HG03575 (cell line): ENCODE measurements around the gene AZIN2.

Experiments used
- ATAC-seq: cut with Tn5 transposase; IDR thresholded peaks from one replicate; pipeline ENCODE4 v1.9.1; 2021; ENCODE audit not compliant: unreplicated experiment, insufficient number of reproducible peaks, low FRiP score; ENCODE audit errors: extremely low read depth

The AZIN2 gene

GRCh38 chr1:33143176-33143575 lies 62.2 kb downstream of the AZIN2 start:
- no peak for ATAC-seq

DNA sequence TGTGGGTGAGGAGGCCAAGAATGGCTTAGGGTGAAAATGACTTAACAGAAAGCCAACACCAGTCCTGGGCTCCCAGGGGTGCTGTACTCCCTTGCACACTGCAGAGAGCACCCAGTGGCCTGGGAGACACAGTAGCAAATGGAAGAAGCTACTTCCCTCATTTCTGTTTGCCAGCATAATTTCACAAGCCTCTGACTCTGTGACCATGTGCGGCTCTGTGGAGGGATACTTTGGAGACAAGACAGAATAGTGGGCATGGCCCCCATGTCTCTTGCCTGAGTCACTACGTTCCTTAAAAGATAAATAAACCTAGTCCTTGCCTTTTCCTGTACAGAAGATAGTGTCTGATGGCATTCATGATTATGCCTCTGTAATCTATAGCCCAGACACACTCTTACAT lies 62.7 kb downstream of the AZIN2 start:
- ATAC-seq, result no peak

DNA sequence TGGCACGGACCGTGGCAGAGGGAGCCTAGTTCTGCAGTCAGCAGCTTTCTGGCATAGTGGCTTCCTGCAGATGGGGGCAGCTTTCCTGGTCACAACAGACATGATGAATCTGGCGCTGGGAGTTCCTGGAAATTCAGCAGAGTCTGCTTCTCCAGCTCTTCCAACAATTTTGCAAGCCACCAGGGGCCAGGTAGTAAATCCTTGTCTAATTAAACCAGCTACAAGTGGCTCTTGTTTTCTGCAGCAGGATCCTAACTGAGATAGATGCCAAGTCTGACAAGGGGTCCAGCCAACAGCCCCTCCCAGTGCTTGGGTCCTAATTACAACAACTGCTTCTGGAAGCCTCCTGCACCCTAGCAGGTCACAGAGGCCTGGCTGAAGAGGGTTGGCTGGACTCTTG lies 65.0 kb downstream of the AZIN2 start:
- ATAC-seq, result no peak

DNA sequence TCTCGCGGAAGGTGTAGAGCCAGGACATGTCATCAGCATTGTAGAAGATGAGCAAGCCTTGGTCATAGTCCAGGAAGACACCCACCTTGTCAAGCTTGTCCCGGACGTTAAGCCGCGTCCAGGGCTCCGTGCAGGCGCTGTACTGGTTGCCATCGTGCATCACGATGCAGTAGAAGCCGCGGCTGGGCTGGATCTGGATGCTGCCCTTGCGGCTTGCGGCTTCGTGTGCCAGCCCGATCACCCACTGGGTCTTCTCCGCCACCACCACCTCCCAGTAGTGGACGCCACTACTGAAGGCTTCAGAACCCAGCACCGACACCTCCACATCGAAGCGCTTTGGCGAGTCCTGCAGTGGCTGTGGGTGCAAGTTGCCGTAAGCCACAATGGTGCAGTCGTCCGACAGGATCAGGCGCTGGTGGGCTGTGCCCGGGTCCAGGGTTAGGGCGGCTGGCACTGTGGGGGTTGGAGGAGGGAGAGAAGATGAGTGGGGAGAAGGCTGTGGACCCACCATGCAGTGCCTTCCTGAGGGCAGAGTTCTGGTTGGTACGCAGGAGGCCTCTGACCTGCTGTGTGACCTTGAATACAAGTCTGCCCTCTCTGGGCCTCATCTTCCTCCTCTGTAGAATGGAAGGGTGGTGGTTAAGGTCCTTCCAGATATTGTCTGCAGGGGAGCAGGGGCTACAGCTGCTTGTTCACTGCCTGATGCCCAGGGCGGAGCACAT lies 66.5 kb downstream of the AZIN2 start:
- ATAC-seq, result no peak

DNA sequence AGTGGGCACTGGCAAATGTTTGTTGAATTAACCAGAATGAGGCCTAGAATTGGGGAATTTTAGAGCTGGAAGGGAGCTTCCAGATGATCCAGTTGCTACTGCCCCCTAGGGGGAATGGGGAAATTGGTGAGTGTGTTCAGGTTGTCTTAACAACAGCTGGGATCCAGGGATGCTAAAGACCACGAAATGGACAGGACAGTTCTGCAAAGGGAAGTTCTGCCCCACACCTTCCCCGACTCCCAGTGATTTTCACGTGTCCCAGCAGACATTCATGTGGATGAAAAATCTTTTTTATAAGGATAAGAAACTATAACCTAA lies 67.0 kb downstream of the AZIN2 start:
- no peak for ATAC-seq

GRCh38 chr1:33148615-33149014 lies 67.7 kb downstream of the AZIN2 start:
- no peak for ATAC-seq

DNA sequence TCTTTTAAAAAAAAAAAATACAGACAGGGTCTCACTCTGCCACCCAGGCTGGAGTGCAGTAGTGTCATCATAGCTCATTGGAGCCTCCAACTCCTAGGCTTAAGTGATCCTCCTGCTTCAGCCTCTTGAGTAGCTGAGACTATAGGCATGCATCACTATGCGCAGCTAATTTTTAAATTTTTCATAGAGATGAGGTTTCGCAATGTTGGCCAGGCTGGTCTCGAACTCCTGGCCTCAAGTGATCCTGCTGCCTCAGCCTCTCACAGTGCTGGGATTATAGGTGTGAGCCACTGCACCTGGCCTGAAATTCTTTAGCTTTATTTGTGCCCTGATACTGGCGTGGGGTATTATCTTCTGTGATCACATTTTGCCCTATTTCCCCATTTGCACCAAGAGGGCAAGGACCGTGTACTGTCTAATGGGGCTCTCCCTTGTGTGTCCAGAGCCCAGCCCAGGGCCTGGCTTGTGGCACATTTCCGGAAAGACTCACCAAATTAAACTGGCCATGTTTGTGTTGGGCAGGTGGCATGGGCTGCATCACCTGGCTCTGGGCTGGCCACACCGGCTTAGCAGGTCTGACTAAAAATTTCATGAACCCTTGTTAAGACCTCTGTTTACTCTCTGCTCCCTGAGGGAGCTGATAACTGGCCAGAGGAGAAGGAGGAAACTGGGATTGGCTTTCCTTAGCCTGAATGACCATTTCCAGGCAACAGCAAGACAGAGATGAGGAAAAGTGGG lies 68.7 kb downstream of the AZIN2 start:
- no peak for ATAC-seq

DNA sequence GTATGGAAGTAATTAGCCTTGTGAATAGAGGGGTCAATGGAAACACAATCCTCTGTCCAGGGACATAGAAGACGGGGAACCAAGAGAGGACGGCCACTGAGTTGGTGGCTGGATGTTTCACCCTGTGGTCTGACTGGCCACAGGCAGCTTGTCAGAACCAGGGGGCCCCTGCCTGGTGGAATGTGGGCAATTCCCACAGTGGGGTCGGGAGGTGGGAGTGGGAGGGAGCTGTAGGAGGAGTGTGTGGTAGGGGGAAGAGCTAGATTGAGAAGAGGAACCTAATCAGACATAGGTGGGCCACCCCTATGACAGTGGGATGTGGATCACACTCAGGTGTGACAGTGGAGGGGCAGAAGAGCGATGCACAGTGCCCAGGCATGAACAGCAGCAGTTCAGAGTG lies 69.6 kb downstream of the AZIN2 start:
- no peak for ATAC-seq

GRCh38 chr1:33151116-33151515 lies 70.2 kb downstream of the AZIN2 start:
- ATAC-seq, result no peak

DNA sequence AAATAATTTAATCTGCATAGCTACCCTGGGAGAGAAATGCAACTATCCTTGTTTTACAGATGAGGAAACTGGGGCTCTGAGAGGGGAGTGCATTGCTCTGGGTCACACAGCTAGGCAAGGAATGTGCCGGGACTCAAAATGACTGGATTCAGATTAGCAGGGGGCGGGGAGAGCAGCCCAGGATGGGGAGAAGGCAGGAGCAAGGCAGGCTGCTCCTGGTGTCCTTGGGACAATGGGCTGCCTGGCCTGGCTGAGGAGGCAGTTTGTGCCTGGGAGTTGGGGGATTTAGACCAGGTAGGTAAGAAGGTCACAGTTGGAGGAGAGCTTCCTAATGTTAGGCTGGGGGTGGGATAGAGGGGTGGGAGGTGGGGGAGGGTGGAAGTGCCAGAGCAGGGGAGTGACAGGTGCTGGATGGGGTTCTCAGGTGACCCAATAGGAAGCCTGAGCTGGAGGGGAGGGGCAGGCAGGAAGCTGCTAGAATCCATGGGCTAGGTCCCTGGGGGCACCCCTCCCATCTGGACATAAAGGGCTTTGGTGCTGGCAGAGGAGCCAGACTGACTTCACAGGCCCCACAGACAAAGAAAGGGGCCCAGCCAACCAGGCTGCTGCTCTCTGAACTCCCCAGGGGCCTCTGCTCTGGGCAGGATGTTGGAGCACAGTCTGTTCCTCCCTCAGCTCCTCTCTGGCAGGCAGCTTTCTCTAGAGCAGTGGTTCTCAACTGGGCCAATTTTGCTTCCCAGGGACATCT lies 71.9 kb downstream of the AZIN2 start:
- no peak for ATAC-seq

GRCh38 chr1:33153650-33154049 lies 72.7 kb downstream of the AZIN2 start:
- ATAC-seq, result no peak

- ATAC-seq, result no peak
Measured at GRCh38 chr1:33155877-33156538, 75.1 kb downstream of the AZIN2 start.

DNA sequence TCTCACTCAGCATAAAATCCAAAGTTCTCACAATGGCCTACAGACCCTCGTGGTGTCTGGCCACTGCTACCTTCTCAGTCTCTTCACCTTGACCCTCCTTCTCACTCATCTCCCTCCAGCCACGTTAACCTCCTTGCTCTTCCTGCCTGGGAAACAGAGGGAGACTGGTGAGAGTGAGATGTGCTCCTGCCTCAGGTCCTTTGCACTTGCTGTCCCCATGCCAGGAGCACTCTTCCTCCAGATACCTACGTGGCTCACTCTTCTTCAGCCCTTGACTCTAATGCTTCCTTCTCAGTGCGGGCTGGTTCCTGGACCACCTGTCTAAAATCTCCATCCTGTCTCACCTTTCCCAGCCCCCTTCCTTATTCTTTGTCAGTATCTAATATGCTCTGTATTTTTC lies 76.2 kb downstream of the AZIN2 start:
- ATAC-seq, result no peak

- no peak for ATAC-seq
Measured at GRCh38 chr1:33158366-33158765, 77.4 kb downstream of the AZIN2 start.

GRCh38 chr1:33159577-33159976 lies 78.6 kb downstream of the AZIN2 start:
- no peak for ATAC-seq

DNA sequence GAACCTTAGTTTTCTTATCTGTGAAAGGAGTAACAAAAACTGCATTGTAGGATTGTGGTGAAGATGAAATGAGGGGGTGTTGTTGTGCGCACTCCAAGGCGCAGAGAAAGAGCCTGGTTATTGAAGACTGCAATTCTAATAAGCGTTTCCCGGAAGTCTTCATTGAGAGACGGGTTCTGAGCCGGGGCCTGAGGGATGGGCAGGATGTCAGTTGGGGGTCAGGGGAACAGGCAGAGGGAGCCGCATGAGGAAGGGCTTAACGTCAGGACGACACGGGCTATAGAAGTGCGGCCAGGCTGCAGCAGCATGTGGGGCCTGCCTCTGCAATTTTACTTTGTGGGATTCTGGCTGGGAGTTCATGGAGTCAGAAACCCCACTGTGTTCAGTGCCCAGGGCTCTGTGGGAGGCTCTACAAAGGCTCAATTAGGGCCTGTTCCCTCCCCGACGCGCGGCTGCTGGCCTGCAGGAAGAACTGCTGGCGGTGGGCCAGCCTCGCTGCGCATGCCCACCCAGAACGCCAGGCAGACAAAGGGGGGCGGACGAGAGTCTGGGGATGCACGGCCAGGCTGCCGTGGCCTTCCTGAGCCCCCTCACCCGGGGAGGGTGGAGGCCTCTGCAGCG lies 80.2 kb downstream of the AZIN2 start:
- no peak for ATAC-seq

DNA sequence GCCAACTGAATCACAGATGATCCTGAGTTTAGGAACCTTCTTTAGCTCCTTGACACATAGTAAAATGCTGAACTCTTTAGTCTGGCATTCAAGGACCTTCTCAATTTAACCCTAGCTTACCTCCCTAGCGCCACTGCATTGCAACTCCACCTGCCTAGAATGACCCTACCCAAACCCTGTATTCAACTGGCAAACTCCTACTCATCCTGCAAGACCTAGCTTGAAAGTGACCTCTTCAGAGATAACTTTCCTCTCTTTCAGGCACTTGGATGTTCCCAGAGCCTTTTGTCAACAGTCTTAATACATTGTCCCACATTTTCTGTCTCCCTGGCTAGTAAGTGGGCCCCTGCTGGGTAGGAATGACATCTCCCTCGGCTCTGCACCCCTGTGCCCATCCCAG lies 81.2 kb downstream of the AZIN2 start:
- no peak for ATAC-seq

DNA sequence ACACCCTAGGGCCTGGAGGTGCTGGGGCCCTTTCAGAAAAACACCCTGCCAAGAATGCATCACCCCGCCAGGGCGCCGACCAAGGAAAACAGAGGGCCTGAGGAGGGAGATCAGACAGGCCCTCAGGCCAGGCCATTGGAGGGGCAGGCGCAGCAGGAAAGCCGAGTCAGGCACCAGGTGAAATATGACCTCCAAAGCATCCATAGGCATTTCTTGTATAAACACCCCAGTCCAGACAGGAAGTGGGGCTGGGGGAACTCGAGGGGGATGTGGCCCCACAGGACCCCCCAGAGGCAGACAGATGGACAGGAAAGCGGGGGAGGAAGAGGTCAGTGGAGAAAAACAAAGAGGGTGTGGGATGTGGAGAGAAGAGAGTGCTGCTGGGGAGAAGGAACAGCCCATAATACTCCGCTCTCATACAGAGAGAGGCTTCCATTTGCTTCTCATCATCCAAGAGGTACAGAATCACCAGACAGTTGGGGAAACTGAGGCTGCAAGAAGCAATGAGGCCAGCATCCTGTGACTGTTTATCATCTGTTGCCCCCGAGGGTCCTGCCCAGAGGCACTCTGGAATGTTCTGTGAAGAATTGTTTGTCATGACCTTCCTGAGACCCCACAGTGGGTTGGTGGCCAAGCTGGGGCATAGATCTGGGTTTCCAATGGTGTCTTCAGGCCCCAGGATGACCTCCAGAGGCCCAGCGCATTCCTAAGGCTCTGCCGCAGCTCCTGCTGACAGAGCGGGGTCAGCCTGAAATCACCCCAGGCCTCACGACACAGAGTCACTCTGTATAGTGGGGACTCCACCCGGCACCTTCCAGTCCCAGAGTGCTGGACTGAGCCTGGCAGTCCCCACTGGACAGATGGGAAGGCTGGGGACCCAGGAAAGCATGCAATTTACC lies 82.9 kb downstream of the AZIN2 start:
- no peak for ATAC-seq
